Measurements from ENCODE around the gene GNAI3. TPM values are rescaled to one million over a fixed set of nuclear protein-coding genes. Genes with fewer than 3 reads are reported as not detected.

GNAI3 gene
- total and polyA plus RNA-seq, 8 donors = 6.4 to 11.5 (median 10.8) TPM

- no peak for TF ChIP-seq CTCF (IDR thresholded peaks at IDR 0.05)
- intact Hi-C loops (cut with DNase I) = no loop called here
Observed at GRCh38 chr1:109603229-109603628, 54.8 kb downstream of the GNAI3 start.

GRCh38 chr1:109605381-109605780 is 57.0 kb downstream of the GNAI3 start:
- intact Hi-C loops (cut with DNase I) = no loop called here
- no peak for DNase-seq
- Histone ChIP-seq H3K4me1 (no peaks in the 10 kb centered on the region), H3K27ac (no peak overlapping the region), H3K4me3 (no peak overlapping the region), H3K36me3 (no peaks in the 10 kb centered on the region), H3K9me3 (no peaks in the 10 kb centered on the region), H3K27me3 (no peaks in the 10 kb centered on the region)
- no peak for TF ChIP-seq CTCF (IDR thresholded peaks at IDR 0.05)
- no peak for ATAC-seq

More at GRCh38 chr1:109603229-109603628, 54.8 kb downstream of the GNAI3 start:
- Histone ChIP-seq H3K36me3 (peaks cover 0 to 9% of the 10 kb centered on the region in 2 donors), H3K27ac (no peak overlapping the region), H3K27me3 (no peaks in the 10 kb centered on the region), H3K4me3 (no peak overlapping the region), H3K4me1 (no peaks in the 10 kb centered on the region), H3K9me3 (no peaks in the 10 kb centered on the region)
- DNase-seq = no peak
- ATAC-seq = no peak

- Histone ChIP-seq H3K4me1 (peaks cover 0 to 8% of the 10 kb centered on the region in 2 donors), H3K27me3 (no peaks in the 10 kb centered on the region), H3K36me3 (no peaks in the 10 kb centered on the region), H3K4me3 (no peak overlapping the region), H3K9me3 (no peaks in the 10 kb centered on the region), H3K27ac (no peak overlapping the region)
- TF ChIP-seq CTCF (IDR thresholded peaks at IDR 0.05) = no peak
- intact Hi-C loops (cut with DNase I) = no loop called here
- no peak for DNase-seq
- ATAC-seq = no peak
Observed at GRCh38 chr1:109609881-109610280, 61.5 kb downstream of the GNAI3 start.

GRCh38 chr1:109610609-109611307 is 62.3 kb downstream of the GNAI3 start:
- H3K4me1 ChIP-seq = peaks cover 0 to 17% of the 10 kb centered on the region in 2 donors
- H3K27me3 ChIP-seq = no peaks in the 10 kb centered on the region
- DNase-seq (no peak), ATAC-seq (no peak)
- intact Hi-C loops (cut with DNase I) = no loop called here
- no peak overlapping the region for H3K27ac ChIP-seq
- TF ChIP-seq CTCF (IDR thresholded peaks at IDR 0.05) = no peak
- H3K9me3 ChIP-seq = no peaks in the 10 kb centered on the region
- H3K4me3 ChIP-seq = no peak overlapping the region
- H3K36me3 ChIP-seq = no peaks in the 10 kb centered on the region

- no peaks in the 10 kb centered on the region for H3K27me3 ChIP-seq
- TF ChIP-seq CTCF (IDR thresholded peaks at IDR 0.05) = no peak
- ATAC-seq (no peak), DNase-seq (no peak)
- H3K4me1 ChIP-seq = peaks cover 0 to 24% of the 10 kb centered on the region in 2 donors
- no peak overlapping the region for H3K27ac ChIP-seq
- intact Hi-C loops (cut with DNase I) = no loop called here
- no peaks in the 10 kb centered on the region for H3K36me3 ChIP-seq
- H3K4me3 ChIP-seq = no peak overlapping the region
- no peaks in the 10 kb centered on the region for H3K9me3 ChIP-seq
Observed at GRCh38 chr1:109611308-109611990, 63.0 kb downstream of the GNAI3 start.
